HepG2 (cell line): Measurements from ENCODE around the gene CD68. TPM values are rescaled to one million over a fixed set of nuclear protein-coding genes. Genes with fewer than 3 reads are reported as not detected.

Experiments
- AHDC1 ChIP-seq: sonication (generic); formaldehyde crosslinking; IDR thresholded peaks from 2 replicates; pipeline ENCODE4 v1.5.1; 2020; ENCODE audit warnings: mild to moderate bottlenecking, missing genetic modification reagents, borderline replicate concordance
- ESRRA ChIP-seq: sonication (generic); formaldehyde crosslinking; IDR thresholded peaks from 2 replicates; pipeline ENCODE4 v1.5.1; 2020; ENCODE audit warnings: mild to moderate bottlenecking, low read depth, missing genetic modification reagents
- FUBP1 ChIP-seq: sonication (generic); formaldehyde crosslinking; IDR thresholded peaks from 2 replicates; pipeline ENCODE4 v1.5.1; 2020; ENCODE audit warnings: missing genetic modification reagents, mild to moderate bottlenecking, borderline replicate concordance
- HOXA3 ChIP-seq: sonication (generic); formaldehyde crosslinking; IDR thresholded peaks from 2 replicates; pipeline ENCODE4 v1.5.0; 2020; ENCODE audit warnings: missing genetic modification reagents
- ISL2 ChIP-seq: sonication (generic); formaldehyde crosslinking; IDR thresholded peaks from 2 replicates; pipeline ENCODE4 v1.5.0; 2020; ENCODE audit warnings: missing genetic modification reagents
- NFIB ChIP-seq: sonication (generic); formaldehyde crosslinking; IDR thresholded peaks from 2 replicates; pipeline ENCODE4 v1.9.0; 2021; ENCODE audit warnings: missing genetic modification reagents, mild to moderate bottlenecking, borderline replicate concordance
- NRL ChIP-seq: sonication (generic); formaldehyde crosslinking; IDR thresholded peaks from 2 replicates; pipeline ENCODE4 v1.5.0; 2020; ENCODE audit warnings: missing genetic modification reagents, mild to moderate bottlenecking, moderate library complexity, borderline replicate concordance
- PHF20 ChIP-seq: sonication (generic); formaldehyde crosslinking; IDR thresholded peaks from 2 replicates; pipeline ENCODE4 v1.5.0; 2020; ENCODE audit warnings: mild to moderate bottlenecking, missing genetic modification reagents
- POLR2A ChIP-seq, 2 experiments: IDR thresholded peaks; 2 replicates each; pipeline ENCODE4 v1.6.1; 2011; ENCODE audit warnings: low read depth in 2 of 2, low read length in 2 of 2, mild to moderate bottlenecking in 1 of 2, moderate library complexity in 1 of 2; ENCODE audit not compliant: insufficient read depth in 1 of 2
- PPARG ChIP-seq: conservative IDR thresholded peaks from 2 replicates; pipeline ENCODE4 v1.6.1; 2016; ENCODE audit warnings: missing biosample characterization, missing genetic modification reagents
- STAT5B ChIP-seq: sonication (generic); formaldehyde crosslinking; IDR thresholded peaks from 2 replicates; pipeline ENCODE4 v1.4.0; 2020; ENCODE audit warnings: missing genetic modification reagents
- TRIM22 ChIP-seq: fragments of 450-650 bp; IDR thresholded peaks from 2 replicates; pipeline ENCODE4 v1.6.1; 2017
- ZNF101 ChIP-seq: sonication (generic); formaldehyde crosslinking; IDR thresholded peaks from 2 replicates; pipeline ENCODE4 v1.4.0; 2020; ENCODE audit warnings: mild to moderate bottlenecking, low read depth, missing genetic modification reagents, borderline replicate concordance
- ZNF280B ChIP-seq: sonication (generic); formaldehyde crosslinking; IDR thresholded peaks from 2 replicates; pipeline ENCODE4 v1.5.0; 2020; ENCODE audit warnings: missing genetic modification reagents, mild to moderate bottlenecking, borderline replicate concordance
- ZNF33A ChIP-seq: sonication (generic); formaldehyde crosslinking; IDR thresholded peaks from 2 replicates; pipeline ENCODE4 v1.5.1; 2020; ENCODE audit warnings: missing genetic modification reagents, mild to moderate bottlenecking, moderate library complexity, borderline replicate concordance
- ZNF446 ChIP-seq: sonication (generic); formaldehyde crosslinking; IDR thresholded peaks from 2 replicates; pipeline ENCODE4 v1.5.0; 2020; ENCODE audit warnings: mild to moderate bottlenecking, missing genetic modification reagents
- ZNF460 ChIP-seq: sonication (generic); formaldehyde crosslinking; IDR thresholded peaks from 2 replicates; pipeline ENCODE4 v1.5.1; 2020; ENCODE audit warnings: missing genetic modification reagents, mild to moderate bottlenecking, borderline replicate concordance
- ZNF652 ChIP-seq: IDR thresholded peaks from 2 replicates; pipeline ENCODE4 v1.6.1; 2016; ENCODE audit warnings: low read depth, borderline replicate concordance
- ZNF737 ChIP-seq: sonication (generic); formaldehyde crosslinking; IDR thresholded peaks from 2 replicates; pipeline ENCODE4 v1.5.0; 2020; ENCODE audit warnings: missing genetic modification reagents, mild to moderate bottlenecking, borderline replicate concordance
- polyA plus RNA-seq, 8 experiments: library from polyadenylated mRNA; depleted of rRNA in 3 of 8; stranded (reverse) in 7 of 8; unstranded in 1 of 8; fragments of >200 nt; fragmentation: Illumina TruSeq in 4 of 8; extraction: Trizol in 4 of 8; gene quantifications; 2 replicates each; pipeline versions ENCODE4 v1.2.1 to v1.2.3, GENCODE V29; 2011 to 2016; ENCODE audit warnings: low read depth in 4 of 8, missing spikeins in 1 of 8, mixed read lengths in 1 of 8; ENCODE audit not compliant: insufficient read depth in 1 of 8
- total RNA-seq, 5 experiments: library from RNA; depleted of rRNA; stranded (reverse); fragments of >200 nt; fragmentation: Illumina TruSeq; extraction: Trizol; gene quantifications; 2 replicates each; pipeline ENCODE4 v1.2.3, GENCODE V29; 2016; ENCODE audit warnings: low read depth in 1 of 5

Gene CD68
- total and polyA plus RNA-seq, 2 of the 13 experiments (the other 11 are each of a cell fraction or from before 2014, with no cell fraction given) = 10.3 to 104 TPM

DNA sequence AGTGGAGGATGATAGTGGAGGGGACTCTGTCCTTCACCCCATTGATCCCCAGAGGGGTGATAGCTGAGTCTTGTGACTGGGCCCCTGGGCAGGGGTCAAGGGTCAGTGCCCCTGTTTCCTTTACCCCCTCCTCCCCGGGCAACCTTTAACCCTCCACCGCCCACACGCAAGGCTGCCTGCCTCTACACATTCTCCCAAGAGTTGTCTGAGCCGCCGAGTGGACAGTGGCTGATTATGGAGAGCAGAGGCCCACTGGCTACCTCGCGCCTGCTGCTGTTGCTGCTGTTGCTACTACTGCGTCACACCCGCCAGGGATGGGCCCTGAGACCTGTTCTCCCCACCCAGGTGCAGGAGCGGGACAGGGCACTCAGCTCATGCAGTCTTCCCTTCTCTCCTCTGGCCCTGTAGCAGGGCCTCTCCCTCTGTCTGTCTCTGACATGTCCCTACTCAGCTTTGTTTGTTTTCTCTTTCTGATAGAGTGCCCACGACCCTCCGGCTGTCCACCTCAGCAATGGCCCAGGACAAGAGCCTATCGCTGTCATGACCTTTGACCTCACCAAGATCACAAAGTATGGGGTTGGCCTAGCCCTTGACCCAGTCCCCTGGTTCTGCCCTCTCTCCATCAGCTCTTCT, 50.6 kb downstream of the CD68 start, which contains the start of gene SHBG (continued):
- TF ChIP-seq ZNF280B (CRISPR knock-in tag) (0 out of 2 replicates have a peak, but pooled peaks have one; percentile 40), FUBP1 (CRISPR knock-in tag) (no peak), POLR2A (IDR thresholded peaks at IDR 0.05; ENCODE audit: insufficient read depth in 1 of 2, low read depth in 2 of 2, low read length in 2 of 2) (peak in 1 of 2 experiments; percentile 39; a peak in 1 of 4 replicates), ZNF737 (no peak), HOXA3 (CRISPR knock-in tag) (no peak), PHF20 (CRISPR knock-in tag) (no peak), ZNF33A (CRISPR knock-in tag) (no peak), STAT5B (no peak), NRL (0 out of 2 replicates have a peak, but pooled peaks have one; percentile 73), TRIM22 (no peak), AHDC1 (peak; percentile 20; the same call in 1 of the 2 replicates), ZNF446 (0 out of 2 replicates have a peak, but pooled peaks have one; percentile 68), ISL2 (CRISPR knock-in tag) (0 out of 2 replicates have a peak, but pooled peaks have one; percentile 34), ESRRA (CRISPR knock-in tag) (peak; percentile 58; the same call in 1 of the 2 replicates), ZNF652 (CRISPR knock-in tag) (peak; percentile 91), ZNF460 (CRISPR knock-in tag) (no peak), NFIB (no peak), PPARG (peak; percentile 37; the same call in 1 of the 2 replicates), ZNF101 (CRISPR knock-in tag) (no peak)
